ENCODE measurements around the gene CALML3.

The CALML3 gene

DNA sequence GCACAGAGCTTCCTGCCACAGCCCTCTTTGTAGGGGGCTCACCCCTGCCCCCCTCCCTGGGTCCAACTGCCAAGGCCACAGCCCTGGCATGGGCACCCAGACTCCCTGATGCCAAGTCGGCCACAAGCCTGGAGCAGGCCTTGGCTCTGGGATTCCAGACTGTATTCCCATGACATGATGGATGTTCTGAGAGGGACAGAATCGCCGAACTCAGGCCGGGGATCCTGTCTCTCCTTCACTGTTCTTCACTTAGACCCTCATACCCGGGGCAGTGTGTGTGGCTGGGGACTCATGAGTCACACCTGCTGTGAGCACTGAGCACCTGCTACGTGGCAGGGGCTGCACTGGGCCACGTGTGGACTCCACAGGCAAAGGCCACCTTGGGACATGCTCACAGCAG, 33.3 kb upstream of the CALML3 start:
- no peak for DNase-seq (ENCODE audit: low spot score)

DNA sequence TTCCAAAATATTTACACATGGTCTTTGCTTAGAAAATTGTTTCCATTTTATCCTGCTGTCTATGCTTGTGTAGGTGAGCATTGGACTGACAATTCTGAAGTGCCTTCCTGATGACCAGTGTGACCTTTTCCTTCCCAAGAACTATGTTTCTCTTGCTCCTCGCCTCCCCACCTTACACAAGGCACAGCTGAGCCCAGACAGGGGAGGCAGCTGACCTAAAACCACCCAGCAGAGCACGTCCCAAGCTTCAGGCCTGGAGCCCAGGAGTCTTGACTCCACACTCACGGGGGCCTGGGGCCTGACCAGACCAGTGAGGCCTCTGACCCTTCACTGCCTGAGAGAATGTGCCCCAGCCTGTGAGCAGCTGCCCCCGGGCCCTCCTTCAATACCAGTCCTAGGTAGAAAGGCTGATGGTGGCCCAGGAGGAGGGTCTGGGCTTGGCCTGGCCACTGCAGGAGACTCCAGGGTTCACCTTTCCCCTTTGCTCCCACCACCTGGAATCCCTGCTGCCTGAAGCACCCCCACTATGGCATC, 32.4 kb upstream of the CALML3 start:
- no peak for DNase-seq (ENCODE audit: low spot score)

DNA sequence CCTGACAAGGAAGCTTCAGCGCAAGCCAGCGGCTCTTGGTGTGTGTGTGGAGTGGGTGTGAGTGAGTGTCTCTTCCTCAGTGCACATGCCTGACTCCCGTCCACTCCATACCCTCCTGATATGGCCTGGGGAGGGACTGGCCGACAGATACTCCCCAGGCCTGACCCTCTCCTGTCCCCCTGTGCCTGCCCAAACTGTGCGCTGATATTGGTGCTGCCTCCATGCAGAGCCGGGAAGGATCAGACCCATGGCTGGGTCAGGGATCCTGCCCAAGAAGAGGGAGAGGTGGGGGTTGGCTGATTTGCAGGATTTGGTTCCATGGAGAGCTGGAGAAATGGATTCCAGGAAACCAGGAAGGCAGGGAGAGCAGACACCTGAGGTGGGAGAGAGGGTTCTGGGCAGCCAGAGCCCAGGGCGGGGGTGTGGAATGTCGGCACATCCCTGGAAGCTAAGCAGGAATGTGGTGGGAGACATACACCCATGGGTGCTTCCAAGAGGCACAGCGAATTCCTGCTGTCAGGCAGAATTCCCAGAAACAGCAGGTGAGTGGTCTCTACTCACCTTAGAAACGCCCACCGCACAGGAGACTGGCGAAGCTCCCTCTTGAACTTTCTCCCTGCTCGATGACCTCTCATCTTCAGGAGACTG, 31.7 kb upstream of the CALML3 start:
- no peak for DNase-seq (ENCODE audit: low spot score)

DNA sequence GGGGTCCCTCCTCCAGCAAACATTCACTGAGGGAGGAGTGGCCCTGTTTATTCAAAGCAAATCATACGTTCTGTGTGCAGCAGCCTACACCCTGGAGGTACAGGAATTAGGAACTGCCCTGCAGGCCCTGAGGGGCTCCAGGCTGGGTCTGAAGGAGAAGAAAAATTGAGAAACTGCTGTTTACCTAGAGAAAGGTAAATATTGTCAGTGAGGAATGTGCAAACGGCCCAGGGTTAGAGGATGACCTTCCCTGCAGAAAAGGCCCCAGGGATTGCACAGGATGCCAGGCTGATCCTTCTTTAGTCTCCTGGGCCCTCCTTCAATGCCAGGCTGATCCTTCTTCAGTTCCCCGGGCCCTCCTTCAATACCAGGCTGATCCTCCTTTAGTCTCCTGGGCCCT, 31.1 kb upstream of the CALML3 start:
- no peak for DNase-seq (ENCODE audit: low spot score)

DNA sequence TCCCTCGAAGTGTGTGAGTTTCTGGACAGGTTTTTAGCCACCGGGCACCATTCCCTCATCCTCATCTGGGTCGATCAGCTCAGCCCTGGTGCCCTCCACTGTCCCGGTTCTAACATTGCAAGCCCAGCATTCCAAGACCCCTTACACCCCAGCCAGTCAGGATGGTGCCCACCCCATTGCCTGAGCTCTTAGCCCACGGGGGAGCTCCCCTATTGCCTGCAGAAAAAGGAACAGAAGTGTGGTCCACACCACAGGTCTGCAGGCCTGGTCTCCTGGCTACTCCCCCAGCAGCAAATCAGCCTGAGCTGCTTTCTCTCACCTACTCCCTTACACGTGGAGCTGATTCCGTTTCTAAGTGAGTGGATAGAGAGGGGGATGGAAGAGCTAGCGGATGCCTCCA, 30.1 kb upstream of the CALML3 start:
- no peak for DNase-seq (ENCODE audit: low spot score)

DNA sequence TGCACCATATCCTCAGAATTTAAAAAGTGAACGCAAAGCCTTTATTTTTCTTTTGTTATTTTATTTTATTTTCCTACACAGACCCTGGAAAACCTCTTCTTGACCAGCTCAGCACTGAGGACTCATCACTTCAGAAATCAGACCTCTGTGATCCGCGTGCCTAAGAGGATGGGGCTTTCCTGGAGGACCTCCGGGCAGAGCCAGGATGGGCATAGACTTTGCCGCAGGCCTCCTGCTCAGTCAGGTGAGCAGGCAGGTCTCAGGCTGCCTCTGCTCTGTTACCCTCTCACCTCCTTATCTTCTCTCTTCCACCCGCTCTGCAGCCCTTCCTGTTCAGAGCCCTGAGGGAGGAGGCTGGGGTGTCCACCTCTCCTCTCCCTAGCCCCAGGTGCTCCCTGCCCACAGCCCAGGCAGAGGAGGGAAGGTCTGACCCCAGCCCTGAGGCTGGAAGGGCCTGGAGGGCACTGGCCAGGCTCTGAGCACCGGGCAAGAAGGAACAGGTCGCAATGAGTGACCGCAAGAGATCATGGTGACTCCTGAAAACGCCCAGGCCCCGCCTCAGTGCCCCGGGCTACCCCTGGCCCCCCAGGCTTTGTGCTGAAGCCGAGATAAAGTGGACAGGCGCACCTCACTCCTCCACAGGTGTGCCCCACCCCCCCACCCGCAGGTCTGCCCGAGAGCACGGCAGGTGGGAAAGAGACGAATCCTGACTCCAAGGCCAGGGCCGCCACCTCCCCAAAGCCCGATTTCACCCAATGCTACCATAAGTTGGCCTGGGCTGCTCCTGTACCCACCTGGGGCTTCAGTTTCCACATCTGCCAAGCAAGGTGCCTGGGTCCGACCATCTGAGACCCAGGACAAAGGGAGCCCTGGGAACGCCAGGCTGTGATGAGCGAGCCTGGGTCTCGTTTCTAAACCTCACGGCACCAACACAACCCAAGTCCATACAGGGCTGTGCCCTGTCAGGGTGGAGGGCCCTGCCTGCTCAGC, 28.2 kb upstream of the CALML3 start:
- DNase-seq (ENCODE audit: low spot score) = no peak

DNA sequence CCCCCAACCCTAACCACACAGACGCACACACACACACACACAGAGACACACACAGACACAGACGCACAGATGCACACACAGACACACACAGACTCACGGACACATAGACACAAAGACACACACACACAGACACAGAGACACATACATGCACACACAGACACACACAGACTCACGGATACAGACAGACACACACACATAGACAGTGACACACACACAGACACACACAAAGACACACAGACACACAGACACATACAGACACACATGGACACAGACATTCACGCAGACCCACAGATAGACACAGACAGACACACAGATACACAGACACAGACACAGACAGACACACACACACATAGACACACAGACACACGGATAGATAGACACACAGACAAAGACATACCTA, 27.5 kb upstream of the CALML3 start:
- DNase-seq (ENCODE audit: low spot score) = no peak

DNA sequence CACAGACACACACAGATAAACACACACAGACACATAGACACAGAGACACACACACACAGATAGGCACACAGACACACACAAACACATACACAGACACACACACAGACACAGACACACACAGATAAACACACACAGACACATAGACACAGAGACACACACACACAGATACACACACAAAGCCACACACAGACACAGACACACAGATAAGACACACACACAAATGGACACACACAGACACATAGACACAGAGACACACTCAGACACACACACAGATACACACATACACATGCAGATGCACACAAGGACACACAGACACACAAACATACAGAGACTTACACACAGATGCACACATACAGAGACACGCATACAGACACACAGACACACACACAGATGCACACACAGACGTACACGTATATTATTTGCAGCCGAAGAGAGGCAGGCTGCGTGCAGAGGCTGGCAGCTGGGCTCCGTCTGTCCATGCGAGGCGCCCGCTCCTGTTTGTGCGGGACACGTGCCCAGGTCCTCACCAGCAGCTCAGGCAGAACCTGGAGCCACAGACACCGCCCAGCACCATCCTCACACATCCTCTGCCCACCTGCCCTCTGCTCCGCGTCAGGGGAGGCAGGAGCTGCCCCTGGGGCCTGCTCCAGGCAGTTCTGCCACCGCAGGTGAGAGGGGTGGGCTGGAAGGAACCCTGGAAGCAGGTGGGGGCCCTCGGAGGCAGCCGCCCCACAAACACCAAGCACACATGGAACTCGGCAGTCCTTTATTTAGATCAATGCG, 26.6 kb upstream of the CALML3 start:
- no peak for DNase-seq (ENCODE audit: low spot score)

DNA sequence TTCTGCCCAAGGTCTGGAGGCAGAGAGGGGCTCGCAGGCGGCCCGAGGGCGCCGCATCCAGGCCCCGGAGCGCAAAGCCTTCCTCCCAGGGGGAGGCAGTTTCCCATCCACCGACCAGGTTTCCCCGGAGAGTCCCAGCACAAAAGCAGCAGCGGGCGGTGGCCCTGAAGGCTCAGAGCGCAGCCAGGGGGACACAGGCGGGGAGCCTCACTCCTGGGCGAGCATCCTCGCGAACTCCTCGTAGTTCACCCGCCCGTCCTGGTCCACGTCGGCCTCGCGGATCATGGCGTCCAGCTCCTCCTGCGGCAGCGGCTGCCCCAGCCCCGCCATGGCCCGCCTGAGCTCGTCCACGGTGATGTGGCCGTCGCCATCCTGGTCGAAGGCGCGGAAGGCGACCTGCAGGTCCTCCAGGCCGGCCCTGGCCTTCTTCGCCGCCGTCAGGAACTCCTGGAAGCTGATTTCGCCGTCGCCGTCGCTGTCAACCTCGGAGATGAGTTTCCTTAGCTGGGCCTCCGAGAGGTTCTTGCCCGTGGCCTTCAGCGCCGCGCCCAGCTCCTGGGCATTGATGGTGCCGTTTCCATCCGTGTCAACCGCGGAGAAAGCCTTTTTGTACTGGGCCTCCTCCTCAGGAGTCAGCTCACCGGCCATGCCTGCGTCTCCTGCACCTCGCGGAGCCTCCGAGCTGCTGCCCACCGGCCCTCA, 25.8 kb upstream of the CALML3 start:
- DNase-seq (ENCODE audit: low spot score) = no peak

DNA sequence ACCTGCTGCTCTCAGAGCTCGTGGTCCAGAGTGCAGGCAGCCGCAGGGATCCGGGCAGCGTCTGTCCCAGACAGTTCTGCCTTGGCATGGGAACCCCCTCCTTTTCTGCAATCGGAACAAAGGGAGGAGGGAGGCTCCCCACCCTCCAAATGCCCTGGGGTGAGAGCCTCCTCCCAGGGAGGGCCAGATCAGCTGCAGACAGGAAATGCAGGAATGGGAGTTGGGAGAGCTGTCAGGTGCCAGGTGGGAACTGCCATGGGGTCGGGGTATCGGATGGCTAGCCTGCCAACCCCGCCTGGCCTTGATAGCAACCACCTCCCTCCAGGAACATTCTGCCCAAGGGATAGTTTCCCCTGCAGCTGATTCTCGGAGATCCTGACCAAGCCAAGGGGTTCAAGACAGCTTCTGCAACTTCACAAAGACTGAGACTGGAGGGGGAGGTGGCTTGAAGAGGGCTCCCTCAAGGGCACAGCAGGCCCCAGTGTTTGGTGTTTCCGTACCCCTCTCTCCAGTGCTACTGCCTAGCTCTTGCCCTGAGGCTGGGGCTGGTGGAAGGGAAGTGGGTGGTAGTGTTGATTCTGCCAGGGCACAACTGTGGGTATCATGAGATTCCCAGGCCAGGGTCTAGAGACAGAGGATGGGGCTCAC, 25.1 kb upstream of the CALML3 start, which contains the start of gene CALML5:
CALML5 (minus strand) TSS at position 78 of the 648 bp plus-strand sequence. CDS start 132 bp downstream, outside the sequence.
- DNase-seq (ENCODE audit: low spot score) = no peak

DNA sequence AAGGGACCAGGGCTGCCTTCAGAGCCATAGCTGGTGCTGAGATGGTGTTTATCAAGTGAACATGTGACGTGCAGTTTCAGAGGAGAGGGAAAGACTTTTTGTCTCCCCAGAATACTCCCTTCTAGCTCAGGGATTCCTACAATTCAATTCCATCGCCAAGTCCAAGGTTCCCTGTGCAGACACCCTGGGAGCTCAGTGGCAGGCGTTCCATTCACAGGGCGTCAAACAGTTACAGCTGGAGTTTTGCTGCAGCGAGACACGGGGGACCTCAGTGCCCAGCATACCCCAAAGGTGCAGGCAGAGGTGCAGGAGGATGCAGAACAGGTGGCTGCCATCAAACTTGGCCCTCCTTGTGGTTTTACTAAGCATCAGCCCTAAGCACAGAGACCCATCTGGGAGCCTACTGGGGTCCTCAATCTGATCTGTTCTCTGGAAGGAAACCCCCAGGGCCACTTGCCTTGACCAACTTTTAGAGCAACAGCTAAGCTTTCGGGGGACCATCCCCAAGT, 24.5 kb upstream of the CALML3 start:
- no peak for DNase-seq (ENCODE audit: low spot score)

DNA sequence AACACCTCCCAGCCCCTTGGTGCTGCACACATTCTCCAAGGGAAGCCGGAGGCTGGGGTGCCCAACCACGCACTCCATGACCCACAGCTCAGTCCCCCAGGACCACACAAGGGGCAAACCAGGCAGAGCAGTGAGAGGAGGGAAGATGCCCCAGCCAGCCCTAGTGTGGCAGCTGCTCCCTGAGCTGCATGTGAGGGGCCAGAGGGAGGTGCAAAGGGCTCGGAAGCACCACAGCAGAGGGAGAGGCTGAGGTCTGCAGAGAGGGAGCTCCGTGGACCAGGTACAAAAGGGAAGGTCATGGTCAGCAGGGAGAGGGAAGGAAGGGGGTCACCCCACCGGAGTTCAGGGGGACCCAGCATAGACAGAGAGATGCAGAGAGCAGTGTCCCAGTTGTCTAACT, 23.9 kb upstream of the CALML3 start:
- DNase-seq (ENCODE audit: low spot score) = no peak

DNA sequence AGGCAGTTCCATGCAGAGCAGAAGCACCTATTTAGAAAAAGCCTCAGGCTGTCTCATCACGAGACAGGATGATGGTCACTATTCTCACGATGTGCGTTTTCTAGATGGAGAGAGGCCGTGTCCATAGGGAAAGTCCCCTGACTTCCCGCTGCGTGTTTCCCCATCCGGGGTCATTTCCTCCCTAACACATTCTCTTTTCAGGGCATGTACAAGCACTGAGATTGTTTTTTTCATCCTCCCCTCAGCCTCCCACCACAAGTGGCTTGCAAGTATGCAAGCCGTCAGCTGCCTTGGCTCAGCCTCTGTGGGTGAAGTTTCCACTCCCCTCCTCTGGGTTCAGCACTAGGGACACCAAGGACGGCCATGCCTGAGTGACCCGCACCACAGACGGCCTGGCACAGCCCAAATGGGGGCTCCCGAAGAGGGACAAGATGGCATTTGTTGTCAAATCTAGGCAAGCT, 22.7 kb upstream of the CALML3 start:
- no peak for DNase-seq (ENCODE audit: low spot score)

DNA sequence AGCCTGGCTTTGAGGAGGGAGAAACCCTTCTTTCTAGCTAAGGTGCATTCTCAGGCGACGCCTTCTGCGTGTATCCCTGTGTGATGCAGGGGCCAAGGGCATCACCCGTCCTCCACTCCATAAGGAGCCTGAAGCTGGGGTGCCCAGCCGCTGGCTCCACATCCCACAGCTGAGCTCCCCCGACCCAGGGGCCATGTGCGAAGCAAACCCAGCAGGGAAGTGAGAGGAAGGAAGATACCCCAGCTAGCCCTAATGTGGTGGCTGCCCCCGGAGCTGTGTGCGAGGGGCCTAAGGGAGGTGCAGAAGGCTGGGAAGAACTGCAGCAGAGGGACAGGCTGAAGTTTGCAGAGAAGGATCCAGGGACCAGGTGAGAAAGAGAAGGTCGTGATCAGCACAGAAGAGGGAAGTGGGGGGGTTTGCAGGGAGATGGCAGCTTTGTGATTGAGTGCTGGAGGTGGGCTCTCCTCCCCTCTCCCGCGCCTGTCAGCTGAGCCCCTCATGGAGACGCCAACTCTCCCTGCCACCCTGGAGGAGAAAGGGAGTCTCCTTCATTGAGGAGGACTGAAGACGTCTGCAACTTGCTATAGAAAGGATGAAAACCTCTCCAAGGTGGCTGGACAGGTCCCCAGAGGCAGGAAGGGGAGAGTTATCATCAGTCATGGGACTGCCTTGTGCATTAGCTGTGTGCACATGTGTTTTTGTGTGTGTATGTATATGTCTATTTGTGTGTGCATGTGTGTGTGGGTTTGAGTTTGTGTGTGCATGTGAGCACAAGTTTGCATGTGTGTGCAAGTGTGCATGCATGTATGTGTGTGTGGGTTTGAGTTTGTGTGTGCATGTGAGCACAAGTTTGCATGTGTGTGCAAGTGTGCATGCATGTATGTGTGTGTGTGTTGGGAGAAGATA, 21.9 kb upstream of the CALML3 start:
- no peak for DNase-seq (ENCODE audit: low spot score)

DNA sequence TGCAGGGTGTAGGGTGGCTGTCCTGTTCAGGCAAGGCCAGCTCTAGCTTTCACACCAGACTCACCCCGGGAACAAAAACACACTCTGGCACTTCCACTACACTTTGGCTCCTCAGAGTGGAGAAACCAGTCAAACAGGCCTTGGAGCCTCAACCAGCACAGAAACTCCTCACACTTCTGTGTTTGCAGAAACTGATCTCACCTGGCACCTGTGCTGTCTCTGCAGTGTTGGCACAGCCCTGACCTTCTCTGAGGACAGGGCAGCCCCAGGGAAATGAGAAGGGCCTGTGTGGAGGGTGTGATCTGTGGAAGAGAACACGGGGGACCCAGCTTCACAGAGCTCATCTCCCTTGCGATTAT, 21.3 kb upstream of the CALML3 start:
- DNase-seq (ENCODE audit: low spot score) = no peak

DNA sequence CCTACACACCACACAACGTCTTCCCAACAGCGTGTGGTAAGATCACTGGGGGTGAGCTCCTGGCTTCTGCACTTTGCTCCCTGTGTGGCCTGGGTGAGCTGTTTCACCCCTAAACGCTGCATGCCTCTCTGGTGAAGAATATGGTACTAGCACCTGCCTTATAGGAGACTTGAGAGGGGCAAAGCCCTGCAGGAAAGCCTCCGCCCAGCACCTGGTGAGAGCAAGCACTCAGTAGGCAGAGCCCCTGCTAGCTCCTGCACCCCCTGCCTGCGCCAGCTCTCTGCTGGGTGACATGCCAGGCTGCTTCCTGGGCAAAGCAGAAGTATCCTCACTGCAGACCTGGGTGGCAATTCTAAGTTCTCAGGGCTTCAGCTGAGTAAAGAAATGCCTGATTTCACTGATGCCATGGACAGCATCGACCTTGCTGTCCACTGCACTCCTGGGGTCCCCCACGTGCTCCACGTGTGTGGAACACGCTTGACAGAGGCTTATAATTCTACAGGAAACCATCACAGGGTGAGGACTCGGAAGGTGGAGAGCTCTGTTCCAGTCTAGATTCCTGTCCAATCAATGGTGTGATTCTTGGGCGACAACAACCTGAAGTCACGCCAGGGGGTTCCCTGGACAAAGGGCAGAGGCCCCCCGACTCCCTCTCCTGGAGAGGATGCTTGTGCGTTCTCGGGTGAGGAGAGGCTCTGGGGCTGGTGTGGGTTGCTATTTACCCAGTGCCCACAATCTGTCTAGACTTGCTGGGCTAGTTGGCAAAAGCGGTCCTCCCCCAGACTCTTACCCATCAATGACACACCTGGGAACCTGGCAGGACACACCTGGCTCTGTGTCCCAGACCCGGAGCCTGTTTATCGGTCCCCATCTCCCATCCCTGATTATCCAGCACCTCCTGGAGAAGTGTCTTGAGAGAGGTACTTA, 20.4 kb upstream of the CALML3 start:
- DNase-seq (ENCODE audit: low spot score) = no peak

DNA sequence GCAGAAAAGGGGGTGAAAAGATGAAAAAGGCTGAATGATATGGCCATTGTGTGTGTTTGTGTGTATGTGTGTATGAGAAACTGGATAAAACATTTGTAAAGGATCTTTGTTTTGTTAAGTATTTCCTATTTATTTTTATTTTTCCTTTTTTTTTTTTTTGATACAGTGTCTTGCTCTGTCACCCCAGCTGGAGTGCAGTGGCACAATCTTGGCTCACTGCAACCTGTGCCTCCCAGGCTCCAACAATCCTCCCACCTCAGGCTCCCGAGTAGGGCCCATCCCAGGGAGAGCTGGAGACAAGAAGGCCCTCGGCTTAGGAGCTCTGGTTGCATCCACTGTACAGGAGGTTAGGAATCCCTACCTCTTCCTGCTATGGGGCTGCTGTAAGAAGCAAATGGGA, 18.5 kb upstream of the CALML3 start:
- no peak for DNase-seq (ENCODE audit: low spot score)

DNA sequence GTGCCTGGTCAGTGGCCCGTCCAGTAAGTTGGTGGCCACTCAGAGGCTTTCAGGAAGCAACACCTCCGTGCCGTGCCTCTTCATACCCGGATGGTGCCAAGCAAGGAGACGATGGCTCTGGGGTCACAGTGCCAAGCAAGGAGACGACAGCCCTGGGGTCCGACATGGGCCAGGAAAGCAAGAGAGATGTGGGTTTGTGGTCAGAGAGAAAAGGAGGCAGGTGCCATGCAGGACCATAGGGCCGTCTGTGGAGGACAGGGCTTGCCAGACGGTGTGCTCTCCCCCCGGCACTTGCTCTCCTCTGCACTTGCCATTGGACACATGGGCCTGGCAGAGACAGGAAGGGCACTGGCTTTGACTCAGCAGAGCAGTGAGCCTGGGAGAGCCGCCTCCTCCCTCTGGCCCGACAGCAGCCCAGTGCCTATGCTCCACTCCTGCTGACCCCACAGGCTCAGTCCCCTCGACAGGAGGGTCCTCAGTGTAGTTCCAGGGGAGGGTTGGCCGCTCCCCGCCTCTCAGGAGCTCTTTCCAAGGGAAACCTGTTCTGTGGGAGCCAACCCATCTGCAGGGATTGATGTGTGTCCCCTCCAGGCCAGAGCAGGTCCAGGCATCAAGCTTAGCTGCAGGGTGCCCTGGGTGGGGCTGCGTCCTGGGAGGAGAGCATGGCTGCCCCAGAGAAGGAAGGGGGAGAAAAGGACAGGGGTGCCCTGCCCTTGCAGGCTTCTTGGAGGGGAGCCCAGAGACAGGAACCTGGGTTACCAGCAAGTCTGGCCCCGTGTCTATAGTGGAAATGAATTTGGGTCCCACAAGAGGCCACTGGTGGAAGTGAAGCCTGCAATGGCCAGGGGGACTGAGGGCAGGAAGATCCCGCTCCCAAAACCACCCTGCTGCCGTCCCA, 17.8 kb upstream of the CALML3 start:
- no peak for DNase-seq (ENCODE audit: low spot score)

All from RKO (cell line).